K562 (cell line): ENCODE measurements around the gene SETD5. TPM values are rescaled to one million over a fixed set of nuclear protein-coding genes. Genes with fewer than 3 reads are reported as not detected.
A peak's percentile ranks its signal among the peaks of the same experiment; 100 is the strongest.

Experiments
- CHD1 ChIP-seq: fragments of 200-600 bp; sonication (generic); IDR thresholded peaks from one replicate; pipeline ENCODE4 v1.6.1; 2012; ENCODE audit warnings: mild to moderate bottlenecking, moderate library complexity, low read length, inconsistent platforms
- EP300 ChIP-seq: IDR thresholded peaks from 2 replicates; pipeline ENCODE4 v1.6.1; 2012; ENCODE audit warnings: low read length, improper control_type of control experiment
- GATAD2B ChIP-seq: fragments of 450-650 bp; IDR thresholded peaks from 2 replicates; pipeline ENCODE4 v1.6.1; 2017; ENCODE audit warnings: mild to moderate bottlenecking, borderline replicate concordance
- HDAC1 ChIP-seq, 2 experiments: fragments of 450-650 bp; IDR thresholded peaks; 2 replicates each; pipeline ENCODE4 v1.6.1; 2016 to 2017; ENCODE audit warnings: inconsistent platforms in 1 of 2, mild to moderate bottlenecking in 1 of 2, moderate library complexity in 1 of 2
- LEF1 ChIP-seq: fragments of 450-650 bp; IDR thresholded peaks from 2 replicates; pipeline ENCODE4 v1.6.1; 2016; ENCODE audit warnings: mild to moderate bottlenecking
- MAZ ChIP-seq, 2 experiments: fragments of 450-650 bp in 1 of 2; sonication (generic) in 1 of 2; formaldehyde crosslinking; IDR thresholded peaks in 1 of 2; conservative IDR thresholded peaks in 1 of 2; 2 replicates each; pipeline versions ENCODE4 v1.4.0 to v1.5.0; 2020; ENCODE audit warnings: mild to moderate bottlenecking in 1 of 2, missing genetic modification reagents in 1 of 2
- MEF2D ChIP-seq: conservative IDR thresholded peaks from 2 replicates; pipeline ENCODE4 v1.6.1; 2016; ENCODE audit warnings: low read depth, missing genetic modification characterization, missing compliant biosample characterization
- NBN ChIP-seq: fragments of 450-650 bp; IDR thresholded peaks from 2 replicates; pipeline ENCODE4 v1.6.1; 2016; ENCODE audit warnings: low read depth, mild to moderate bottlenecking
- NFIX ChIP-seq: fragments of 250-450 bp; sonication (Bioruptor Pico); IDR thresholded peaks from 2 replicates; pipeline ENCODE4 v1.4.0; 2020; ENCODE audit warnings: low read depth, mild to moderate bottlenecking, moderate library complexity
- NFXL1 ChIP-seq: fragments of 450-650 bp; formaldehyde crosslinking; IDR thresholded peaks from 2 replicates; pipeline ENCODE4 v1.4.0; 2021; ENCODE audit warnings: mild to moderate bottlenecking
- RB1 ChIP-seq: fragments of 450-650 bp; IDR thresholded peaks from 2 replicates; pipeline ENCODE4 v1.6.1; 2017; ENCODE audit warnings: low read depth, mild to moderate bottlenecking
- SMAD3 ChIP-seq: fragments of 450-650 bp; formaldehyde crosslinking; conservative IDR thresholded peaks from 2 replicates; pipeline ENCODE4 v1.4.0; 2020; ENCODE audit warnings: mild to moderate bottlenecking
- STAT6 ChIP-seq: sonication (generic); formaldehyde crosslinking; IDR thresholded peaks from 2 replicates; pipeline ENCODE4 v1.8.1; 2023; ENCODE audit warnings: mild to moderate bottlenecking, missing genetic modification reagents
- U2AF1 ChIP-seq: fragments of 200-400 bp; formaldehyde crosslinking; optimal IDR thresholded peaks from 2 replicates; pipeline ENCODE3; 2017; ENCODE audit warnings: mild to moderate bottlenecking, low read depth, low read length, moderate library complexity
- WHSC1 ChIP-seq: IDR thresholded peaks from one replicate; pipeline ENCODE4 v1.6.1; 2012; ENCODE audit warnings: low read length, control low read depth, inconsistent platforms
- ZBTB1 ChIP-seq: sonication (generic); formaldehyde crosslinking; IDR thresholded peaks from 2 replicates; pipeline ENCODE4 v1.8.1; 2023; ENCODE audit warnings: missing genetic modification reagents, low read depth, mild to moderate bottlenecking, borderline replicate concordance
- ZC3H8 ChIP-seq: fragments of 450-650 bp; IDR thresholded peaks from 2 replicates; pipeline ENCODE4 v1.6.1; 2017
- ZNF23 ChIP-seq: fragments of 250-450 bp; sonication (Bioruptor Pico); IDR thresholded peaks from 2 replicates; pipeline ENCODE4 v1.4.0; 2020; ENCODE audit warnings: mild to moderate bottlenecking
- ZNF561 ChIP-seq: fragments of 450-650 bp; formaldehyde crosslinking; conservative IDR thresholded peaks from 2 replicates; pipeline ENCODE4 v1.4.0; 2020; ENCODE audit warnings: mild to moderate bottlenecking, moderate library complexity
- polyA plus RNA-seq, 8 experiments: library from polyadenylated mRNA; depleted of rRNA in 4 of 8; stranded (reverse) in 5 of 8; unstranded in 3 of 8; fragments of >200 nt; fragmentation: Nextera tagmentation in 2 of 8; fragmentation: Illumina TruSeq in 1 of 8; extraction: Ambion mirVana in 2 of 8; extraction: Trizol in 1 of 8; gene quantifications; 2 replicates each; pipeline versions ENCODE4 v1.2.1 to v1.2.3, GENCODE V29; 2011 to 2014; ENCODE audit warnings: inconsistent platforms in 1 of 8, missing spikeins in 1 of 8
- total RNA-seq, 7 experiments: library from RNA; depleted of rRNA in 6 of 7; stranded (reverse); fragments of >200 nt in 6 of 7; fragmentation: Illumina TruSeq in 2 of 7; extraction: Trizol in 2 of 7; gene quantifications; 2 replicates each; pipeline versions ENCODE4 v1.2.1 to v1.2.3, GENCODE V29; 2011 to 2021; ENCODE audit warnings: low replicate concordance in 1 of 7
- TF ChIP-seq, protein P1 (sequence below): fragments of 250-450 bp; sonication (Bioruptor Pico); IDR thresholded peaks from 2 replicates; pipeline ENCODE4 v1.5.0; 2021; ENCODE audit warnings: mild to moderate bottlenecking, moderate library complexity
- TF ChIP-seq, protein P2 (sequence below): fragments of 250-450 bp; sonication (Bioruptor Pico); IDR thresholded peaks from 2 replicates; pipeline ENCODE4 v1.8.0; 2022; ENCODE audit warnings: inconsistent platforms, mild to moderate bottlenecking, moderate library complexity, borderline replicate concordance

The SETD5 gene
- total and polyA plus RNA-seq, 9 of the 15 experiments (the other 6 are each of a cell fraction or from before 2014, with no cell fraction given) = 20.8 to 135 (median 87.2) TPM

- TF ChIP-seq, protein P1, sequence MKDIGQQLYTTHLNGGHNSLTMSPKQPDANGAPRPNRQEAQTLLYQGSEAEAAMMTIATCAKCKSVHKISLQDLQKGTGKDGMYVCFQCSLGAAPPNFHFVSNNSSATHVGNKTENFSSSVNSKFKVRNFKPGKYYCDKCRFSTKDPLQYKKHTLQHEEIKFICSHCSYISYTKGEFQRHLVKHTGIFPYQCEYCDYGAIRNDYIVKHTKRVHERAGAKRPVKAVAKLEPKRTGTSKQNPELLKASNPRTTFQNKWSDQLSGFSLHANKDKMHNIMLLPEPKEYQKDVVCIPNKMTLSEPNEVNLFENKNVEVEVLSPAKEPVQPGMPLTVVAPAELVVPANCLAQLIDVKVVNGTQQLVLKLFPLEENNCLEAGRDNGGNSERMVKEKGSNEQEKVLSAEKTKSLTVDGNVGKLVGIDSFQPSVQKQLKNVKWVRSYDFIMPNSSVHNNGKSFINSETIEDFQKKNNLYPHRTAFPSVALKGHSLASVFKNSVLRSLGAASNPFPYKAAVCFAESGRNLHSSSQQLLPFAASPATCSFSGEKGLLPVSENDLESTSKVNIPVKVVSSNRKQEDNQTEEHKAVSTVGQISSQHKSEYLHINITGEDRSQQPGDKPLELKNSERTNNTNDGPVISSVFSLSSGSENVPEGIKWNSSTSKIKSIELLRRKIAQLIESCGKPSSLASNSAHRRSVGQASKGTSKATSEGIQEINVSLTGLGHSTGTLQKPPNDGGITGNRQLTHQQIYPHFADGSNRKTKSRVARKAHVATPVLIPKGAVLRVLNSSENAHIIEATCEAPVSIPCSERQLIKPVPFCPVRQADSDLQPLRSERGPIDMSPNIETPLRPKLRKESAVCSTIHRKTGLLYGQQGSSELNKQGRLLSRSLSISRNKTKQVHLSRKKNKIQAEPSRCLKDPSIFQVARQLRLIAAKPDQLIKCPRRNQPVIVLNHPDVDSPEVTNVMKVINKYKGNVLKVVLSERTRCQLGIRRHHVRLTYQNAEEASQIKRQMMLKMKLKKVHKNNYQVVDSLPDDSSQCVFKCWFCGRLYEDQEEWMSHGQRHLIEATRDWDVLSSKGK (CRISPR knock-in tag) = no peak
- TF ChIP-seq ZBTB1 (peak; percentile 71), ZNF23 (0 out of 2 replicates have a peak, but pooled peaks have one; percentile 26), MEF2D (tag) (no peak), LEF1 (0 out of 2 replicates have a peak, but pooled peaks have one; percentile 30), ZNF561 (CRISPR knock-in tag) (no peak), U2AF1 (peak; percentile 1), RB1 (peak; percentile 87), ZC3H8 (no peak), NBN (0 out of 2 replicates have a peak, but pooled peaks have one; percentile 71), NFIX (CRISPR knock-in tag) (no peak), CHD1 (peak; percentile 99), EP300 (peak; percentile 31), HDAC1 (IDR thresholded peaks at IDR 0.05) (no peak; a peak in 2 of 4 replicates), STAT6 (peak; percentile 88; the same call in 1 of the 2 replicates), GATAD2B (no peak; the same call in 1 of the 2 replicates), MAZ (CRISPR knock-in tag; conservative IDR thresholded peaks at IDR 0.05 in 1 of 2, IDR thresholded peaks at IDR 0.05 in 1 of 2) (peak; percentile 71 to 98), SMAD3 (CRISPR knock-in tag) (no peak; the same call in none of the 2 replicates), WHSC1 (no peak), NFXL1 (CRISPR knock-in tag) (no peak)
- TF ChIP-seq, protein P2, sequence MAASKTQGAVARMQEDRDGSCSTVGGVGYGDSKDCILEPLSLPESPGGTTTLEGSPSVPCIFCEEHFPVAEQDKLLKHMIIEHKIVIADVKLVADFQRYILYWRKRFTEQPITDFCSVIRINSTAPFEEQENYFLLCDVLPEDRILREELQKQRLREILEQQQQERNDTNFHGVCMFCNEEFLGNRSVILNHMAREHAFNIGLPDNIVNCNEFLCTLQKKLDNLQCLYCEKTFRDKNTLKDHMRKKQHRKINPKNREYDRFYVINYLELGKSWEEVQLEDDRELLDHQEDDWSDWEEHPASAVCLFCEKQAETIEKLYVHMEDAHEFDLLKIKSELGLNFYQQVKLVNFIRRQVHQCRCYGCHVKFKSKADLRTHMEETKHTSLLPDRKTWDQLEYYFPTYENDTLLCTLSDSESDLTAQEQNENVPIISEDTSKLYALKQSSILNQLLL (CRISPR knock-in tag) = no peak
These were observed 633 bp upstream of the SETD5 start (continued) for GRCh38 chr3:9396632-9397331.
